Retinal pigment epithelial cell (primary cell): ENCODE results near the gene FASTKD2.

Experiments used
- DNase-seq: peaks from one replicate; pipeline ENCODE4 v3.0.0-alpha.2; 2010; ENCODE audit warnings: low read depth
- H3K4me3 ChIP-seq: 2 replicates; pipeline ENCODE4 v1.5.1; 2011; ENCODE audit warnings: mild to moderate bottlenecking, low read length, control low read depth, moderate library complexity
- TF ChIP-seq, protein P1 (sequence below): conservative IDR thresholded peaks from 2 replicates; pipeline ENCODE4 v1.5.1; 2011; ENCODE audit warnings: low read depth, low read length, control low read depth, inconsistent platforms

The FASTKD2 gene

DNA sequence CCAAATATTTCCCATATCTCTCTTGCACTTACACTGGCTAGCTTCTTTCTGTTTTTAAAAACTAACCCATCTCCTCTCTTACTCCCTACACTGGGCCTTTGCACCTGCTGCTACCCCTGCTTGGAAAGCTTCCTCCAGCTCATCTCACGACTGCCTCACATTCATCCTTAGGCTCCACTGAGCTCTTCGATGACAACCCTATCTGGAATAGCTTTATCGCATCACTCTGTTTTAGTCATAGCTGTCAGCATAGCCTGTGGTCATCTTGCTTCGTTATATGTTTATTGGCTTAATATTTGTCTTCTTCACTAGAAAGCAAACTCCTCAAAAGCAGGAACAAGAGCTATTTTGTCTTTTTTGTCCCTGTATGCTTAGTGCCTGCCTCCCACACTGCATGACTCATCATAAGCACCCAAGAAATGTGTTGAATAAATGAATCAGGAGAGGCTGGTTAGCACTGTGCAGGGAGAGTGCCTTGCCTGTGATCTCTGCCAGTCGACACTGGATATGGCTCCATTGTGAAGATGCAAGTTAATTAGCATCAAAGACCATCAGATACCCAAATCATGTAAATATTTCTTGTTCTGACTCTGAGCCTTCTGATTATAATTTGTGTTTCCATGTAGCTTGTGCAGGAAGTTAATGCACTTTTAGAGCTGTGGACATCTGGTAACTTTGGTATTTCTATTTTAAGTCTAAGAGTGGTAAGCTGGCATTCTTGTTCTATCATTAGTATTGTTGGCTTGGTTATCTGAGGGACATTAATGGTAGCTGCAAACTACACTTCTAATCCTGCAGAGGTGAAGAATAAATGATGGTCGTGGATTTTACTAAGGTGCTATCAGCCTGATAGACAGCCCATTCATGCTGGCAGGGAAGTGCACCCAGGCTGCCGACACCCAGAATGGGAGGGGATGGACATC lies 36.9 kb upstream of the FASTKD2 start:
- TF ChIP-seq, protein P1, sequence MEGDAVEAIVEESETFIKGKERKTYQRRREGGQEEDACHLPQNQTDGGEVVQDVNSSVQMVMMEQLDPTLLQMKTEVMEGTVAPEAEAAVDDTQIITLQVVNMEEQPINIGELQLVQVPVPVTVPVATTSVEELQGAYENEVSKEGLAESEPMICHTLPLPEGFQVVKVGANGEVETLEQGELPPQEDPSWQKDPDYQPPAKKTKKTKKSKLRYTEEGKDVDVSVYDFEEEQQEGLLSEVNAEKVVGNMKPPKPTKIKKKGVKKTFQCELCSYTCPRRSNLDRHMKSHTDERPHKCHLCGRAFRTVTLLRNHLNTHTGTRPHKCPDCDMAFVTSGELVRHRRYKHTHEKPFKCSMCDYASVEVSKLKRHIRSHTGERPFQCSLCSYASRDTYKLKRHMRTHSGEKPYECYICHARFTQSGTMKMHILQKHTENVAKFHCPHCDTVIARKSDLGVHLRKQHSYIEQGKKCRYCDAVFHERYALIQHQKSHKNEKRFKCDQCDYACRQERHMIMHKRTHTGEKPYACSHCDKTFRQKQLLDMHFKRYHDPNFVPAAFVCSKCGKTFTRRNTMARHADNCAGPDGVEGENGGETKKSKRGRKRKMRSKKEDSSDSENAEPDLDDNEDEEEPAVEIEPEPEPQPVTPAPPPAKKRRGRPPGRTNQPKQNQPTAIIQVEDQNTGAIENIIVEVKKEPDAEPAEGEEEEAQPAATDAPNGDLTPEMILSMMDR: no peak
- DNase-seq: peak; percentile 12
- no peak overlapping the region for H3K4me3 ChIP-seq

DNA sequence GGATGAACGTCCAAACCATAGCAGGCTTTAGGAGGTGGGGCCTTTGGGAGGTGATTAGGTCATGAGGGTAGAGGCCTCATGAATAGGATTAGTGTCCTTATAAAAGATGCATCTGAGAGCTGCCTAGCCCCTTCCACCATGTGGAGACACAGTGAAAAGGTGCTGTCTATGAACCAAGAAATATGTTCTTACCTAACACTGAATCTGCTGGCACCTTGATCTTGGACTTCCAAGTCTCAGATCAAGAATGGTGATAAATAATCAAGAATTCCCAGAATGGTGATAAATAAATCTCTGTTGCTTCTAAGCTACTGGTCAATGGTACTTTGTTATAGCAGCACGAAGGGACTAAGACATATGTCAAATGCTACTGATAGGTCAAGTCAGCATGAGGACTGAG lies 32.1 kb upstream of the FASTKD2 start:
- TF ChIP-seq, protein P1: no peak
- H3K4me3 ChIP-seq: no peak overlapping the region
- no peak for DNase-seq

DNA sequence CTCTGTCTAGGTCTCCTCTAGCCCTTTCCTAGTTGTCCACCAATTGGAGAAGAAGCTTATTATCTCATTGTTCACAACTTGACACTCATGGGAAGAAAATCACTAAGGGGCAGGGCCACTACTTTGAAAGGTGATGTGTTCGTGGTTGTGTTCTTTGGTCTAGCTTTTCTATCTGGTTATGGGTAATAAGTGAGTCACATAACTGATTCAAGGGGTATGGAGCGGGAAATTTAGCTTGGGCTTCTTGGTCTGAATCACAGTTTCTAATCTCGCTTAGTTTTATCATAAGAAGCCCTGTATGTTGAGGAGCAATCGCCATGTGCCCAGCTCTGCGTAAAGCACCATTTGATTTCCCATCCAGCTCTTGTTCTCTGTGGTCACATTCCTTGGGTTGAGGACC lies 28.5 kb upstream of the FASTKD2 start:
- DNase-seq: no peak
- TF ChIP-seq, protein P1: no peak
- H3K4me3 ChIP-seq: no peak overlapping the region

DNA sequence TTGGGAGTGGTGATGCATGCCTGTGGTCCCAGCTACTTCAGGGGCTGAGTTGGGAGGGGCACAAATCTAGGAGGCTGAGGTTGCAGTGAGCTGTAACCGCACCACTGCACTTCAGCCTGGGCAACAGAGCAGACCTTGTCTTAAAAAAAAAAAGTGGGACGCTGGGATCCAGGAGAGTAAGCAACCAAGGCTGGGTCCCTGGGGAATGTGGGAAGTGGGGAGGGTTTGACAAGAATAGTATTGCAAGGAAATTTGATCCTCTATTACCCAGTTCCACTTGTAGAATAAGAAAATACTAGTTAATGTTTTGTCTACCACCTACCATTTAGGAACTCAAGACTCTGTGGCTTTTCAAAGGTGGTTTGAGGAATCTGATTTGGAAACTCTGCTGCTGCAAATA lies 26.1 kb upstream of the FASTKD2 start:
- TF ChIP-seq, protein P1: no peak
- DNase-seq: no peak
- no peak overlapping the region for H3K4me3 ChIP-seq

DNA sequence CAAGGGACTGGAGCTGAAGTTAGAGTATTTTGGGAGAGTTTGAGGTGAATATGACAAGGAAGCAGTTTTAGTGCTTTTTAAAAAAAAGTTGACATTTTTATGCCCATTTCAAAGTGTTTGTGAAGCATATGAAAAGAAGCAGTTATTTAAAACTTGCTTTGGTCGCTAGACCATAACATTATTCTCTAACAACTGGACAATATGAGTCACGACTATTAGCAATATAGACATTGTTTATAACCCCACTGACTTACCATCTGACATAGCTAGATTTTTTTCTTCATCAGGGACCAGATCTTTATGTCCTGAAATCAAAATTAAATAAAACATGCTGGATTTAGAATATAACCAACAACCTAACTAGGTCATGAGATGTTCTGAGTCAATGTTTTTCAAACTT lies 24.6 kb upstream of the FASTKD2 start:
- no peak for DNase-seq
- H3K4me3 ChIP-seq: no peak overlapping the region
- TF ChIP-seq, protein P1: no peak

DNA sequence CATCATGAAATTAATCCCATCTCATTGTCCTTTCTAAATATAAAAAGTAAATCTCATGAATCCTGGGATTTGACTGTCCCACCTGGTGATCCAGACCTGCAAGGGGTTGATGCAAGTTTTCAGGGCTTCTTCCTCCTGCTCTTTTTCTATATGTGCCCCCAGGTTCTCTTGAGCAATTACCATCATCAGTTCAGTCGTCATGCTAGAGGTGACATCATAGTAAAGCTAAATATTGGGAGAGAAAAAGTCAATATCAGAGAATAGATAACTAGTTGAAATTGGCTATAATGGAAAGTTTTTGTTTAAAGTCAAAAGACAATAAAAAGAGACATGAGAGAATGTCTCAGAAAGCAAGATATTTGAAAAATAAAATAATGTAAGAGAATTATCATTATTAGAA lies 8.6 kb upstream of the FASTKD2 start:
- H3K4me3 ChIP-seq: no peak overlapping the region
- no peak for DNase-seq
- TF ChIP-seq, protein P1: no peak

DNA sequence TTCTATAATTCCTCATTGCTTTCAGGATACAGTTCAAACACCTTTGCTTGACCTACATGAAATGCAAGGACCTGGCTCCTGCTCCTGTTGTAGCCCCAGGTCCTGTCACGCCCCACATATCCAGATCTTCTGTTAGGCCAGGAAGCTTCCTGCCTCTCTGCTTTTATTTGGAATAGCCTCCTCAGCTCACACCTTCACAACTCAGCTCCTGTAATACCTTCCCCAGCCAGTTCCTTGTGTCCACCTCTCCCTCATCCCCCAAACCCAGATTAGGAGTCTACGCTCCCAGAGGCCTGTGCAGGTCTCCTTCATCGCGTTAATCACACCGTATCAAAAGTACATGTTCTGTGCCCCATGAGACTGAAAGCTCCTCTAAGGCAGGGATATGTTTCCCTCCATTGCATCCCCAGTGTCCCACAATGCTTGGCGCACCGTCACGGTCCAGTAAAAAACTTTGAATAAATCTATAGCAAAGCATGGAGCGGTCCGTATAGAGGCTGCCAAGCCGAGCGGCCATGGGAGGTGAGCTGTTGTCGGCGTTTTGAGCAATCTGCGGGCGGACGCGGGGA lies 649 bp upstream of the FASTKD2 start:
- TF ChIP-seq, protein P1: no peak
- DNase-seq: no peak
- H3K4me3 ChIP-seq: peak overlapping the region; percentile 96
